KMS-11 (cell line): Measurements from ENCODE around the gene ZNF385D.

Experiments
- H2AFZ ChIP-seq: fragments of 200-600 bp; sonication (generic); 2 replicates; pipeline ENCODE4 v1.6.1; 2016; ENCODE audit warnings: antibody characterized with exemption, mixed run types, low read depth
- H3K27ac ChIP-seq: fragments of 200-600 bp; sonication (generic); 2 replicates; pipeline ENCODE4 v1.6.1; 2016; ENCODE audit warnings: mild to moderate bottlenecking, mixed run types
- H3K27me3 ChIP-seq: fragments of 200-600 bp; sonication (generic); 2 replicates; pipeline ENCODE4 v1.6.1; 2017; ENCODE audit warnings: mild to moderate bottlenecking, low read depth, mixed run types, moderate library complexity; ENCODE audit not compliant: insufficient read depth
- H3K36me3 ChIP-seq: fragments of 200-600 bp; sonication (generic); 2 replicates; pipeline ENCODE4 v1.6.1; 2017; ENCODE audit warnings: mild to moderate bottlenecking, mixed run types; ENCODE audit not compliant: insufficient read depth
- H3K4me1 ChIP-seq: fragments of 200-600 bp; sonication (generic); 2 replicates; pipeline ENCODE4 v1.6.1; 2016; ENCODE audit warnings: mild to moderate bottlenecking, low read depth, mixed run types; ENCODE audit not compliant: poor library complexity, severe bottlenecking
- H3K4me2 ChIP-seq: fragments of 200-600 bp; sonication (generic); 2 replicates; pipeline ENCODE4 v1.7.0; 2016; ENCODE audit warnings: mild to moderate bottlenecking, mixed run types
- H3K4me3 ChIP-seq: fragments of 200-600 bp; sonication (generic); IDR thresholded peaks from 2 replicates; pipeline ENCODE4 v1.6.1; 2017; ENCODE audit warnings: low read depth, low read length, mixed read lengths; ENCODE audit not compliant: insufficient read depth
- H3K79me2 ChIP-seq: fragments of 200-600 bp; sonication (generic); 2 replicates; pipeline ENCODE4 v1.6.1; 2016; ENCODE audit warnings: low read depth, mixed run types; ENCODE audit not compliant: insufficient read depth
- H3K9ac ChIP-seq: fragments of 200-600 bp; sonication (generic); 2 replicates; pipeline ENCODE4 v1.6.1; 2016; ENCODE audit warnings: mild to moderate bottlenecking, mixed run types
- H4K20me1 ChIP-seq: fragments of 200-600 bp; sonication (generic); 2 replicates; pipeline ENCODE4 v1.6.1; 2016; ENCODE audit warnings: mild to moderate bottlenecking, mixed run types; ENCODE audit not compliant: insufficient read depth
- TF ChIP-seq, protein P1 (sequence below): fragments of 200-600 bp; sonication (generic); conservative IDR thresholded peaks from 2 replicates; pipeline ENCODE4 v1.6.1; 2017; ENCODE audit warnings: low read depth, mild to moderate bottlenecking, antibody characterized with exemption, low read length, moderate library complexity, mixed read lengths

The ZNF385D gene

DNA sequence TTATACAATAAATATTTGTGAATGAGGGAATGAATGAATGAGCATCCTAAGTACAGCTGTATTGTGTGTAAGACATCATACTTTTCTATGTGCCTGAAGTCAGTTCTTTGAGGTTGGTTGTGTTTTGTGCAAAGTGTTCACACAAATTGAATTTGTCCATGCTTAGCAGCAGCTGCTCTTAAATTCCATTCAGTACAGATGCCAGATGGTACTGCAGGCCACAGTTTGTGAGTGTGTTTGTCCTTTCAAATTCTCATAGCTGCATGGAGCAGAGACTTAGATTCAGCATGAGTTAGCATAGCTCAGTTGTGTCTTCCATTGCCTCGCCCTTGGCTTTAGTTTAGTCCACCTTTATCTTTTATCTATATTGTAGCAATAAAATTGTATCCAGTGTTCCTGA is 3.8 kb upstream of the ZNF385D start:
- Histone ChIP-seq H3K27me3 (no peaks in the 10 kb centered on the region), H2AFZ (no peak overlapping the region)

DNA sequence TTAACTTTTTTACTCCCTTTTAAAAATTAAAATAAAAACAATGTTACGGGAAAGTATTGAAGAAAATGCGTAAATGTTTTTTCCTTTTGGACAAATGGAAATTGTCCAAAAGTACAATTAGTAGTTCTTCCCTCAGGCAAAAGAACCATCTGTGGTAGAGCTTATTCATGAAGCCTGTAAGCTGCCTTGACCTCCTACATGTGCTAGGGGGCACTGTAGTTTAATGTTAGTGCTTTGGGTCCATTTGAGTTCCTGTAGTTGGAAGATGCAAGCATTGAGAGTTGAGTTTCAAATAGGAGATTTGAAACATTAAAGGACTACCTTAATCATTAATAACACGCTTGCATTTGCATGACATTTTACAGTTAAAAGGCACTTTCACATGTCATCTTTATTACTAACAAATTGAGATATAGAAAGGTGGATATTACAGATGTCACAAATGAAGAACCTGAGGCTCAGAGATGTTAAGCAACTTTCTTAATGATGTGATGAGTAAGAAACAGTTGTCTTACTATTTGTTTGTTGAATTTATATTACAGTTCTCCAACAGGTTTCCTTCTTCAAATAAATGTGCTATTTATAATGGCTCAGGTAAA is 1.8 kb upstream of the ZNF385D start:
- H3K27ac ChIP-seq = no peak overlapping the region
- H3K27me3 ChIP-seq = no peaks in the 10 kb centered on the region
- H3K4me1 ChIP-seq = no peaks in the 10 kb centered on the region
- H3K79me2 ChIP-seq = no peaks in the 10 kb centered on the region
- H3K9ac ChIP-seq = no peak overlapping the region
- H4K20me1 ChIP-seq = no peaks in the 10 kb centered on the region
- no peak overlapping the region for H3K4me2 ChIP-seq
- no peak overlapping the region for H3K4me3 ChIP-seq
- H3K36me3 ChIP-seq = no peaks in the 10 kb centered on the region
- TF ChIP-seq, protein P1, sequence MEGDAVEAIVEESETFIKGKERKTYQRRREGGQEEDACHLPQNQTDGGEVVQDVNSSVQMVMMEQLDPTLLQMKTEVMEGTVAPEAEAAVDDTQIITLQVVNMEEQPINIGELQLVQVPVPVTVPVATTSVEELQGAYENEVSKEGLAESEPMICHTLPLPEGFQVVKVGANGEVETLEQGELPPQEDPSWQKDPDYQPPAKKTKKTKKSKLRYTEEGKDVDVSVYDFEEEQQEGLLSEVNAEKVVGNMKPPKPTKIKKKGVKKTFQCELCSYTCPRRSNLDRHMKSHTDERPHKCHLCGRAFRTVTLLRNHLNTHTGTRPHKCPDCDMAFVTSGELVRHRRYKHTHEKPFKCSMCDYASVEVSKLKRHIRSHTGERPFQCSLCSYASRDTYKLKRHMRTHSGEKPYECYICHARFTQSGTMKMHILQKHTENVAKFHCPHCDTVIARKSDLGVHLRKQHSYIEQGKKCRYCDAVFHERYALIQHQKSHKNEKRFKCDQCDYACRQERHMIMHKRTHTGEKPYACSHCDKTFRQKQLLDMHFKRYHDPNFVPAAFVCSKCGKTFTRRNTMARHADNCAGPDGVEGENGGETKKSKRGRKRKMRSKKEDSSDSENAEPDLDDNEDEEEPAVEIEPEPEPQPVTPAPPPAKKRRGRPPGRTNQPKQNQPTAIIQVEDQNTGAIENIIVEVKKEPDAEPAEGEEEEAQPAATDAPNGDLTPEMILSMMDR = no peak
- H2AFZ ChIP-seq = no peak overlapping the region

More for the DNA sequence above, 3.8 kb upstream of the ZNF385D start:
- Histone ChIP-seq H4K20me1 (no peaks in the 10 kb centered on the region), H3K4me1 (no peaks in the 10 kb centered on the region), H3K4me2 (no peak overlapping the region), H3K79me2 (no peaks in the 10 kb centered on the region), H3K27ac (no peak overlapping the region), H3K36me3 (no peaks in the 10 kb centered on the region), H3K4me3 (no peak overlapping the region), H3K9ac (no peak overlapping the region)
- TF ChIP-seq, protein P1 = no peak

DNA sequence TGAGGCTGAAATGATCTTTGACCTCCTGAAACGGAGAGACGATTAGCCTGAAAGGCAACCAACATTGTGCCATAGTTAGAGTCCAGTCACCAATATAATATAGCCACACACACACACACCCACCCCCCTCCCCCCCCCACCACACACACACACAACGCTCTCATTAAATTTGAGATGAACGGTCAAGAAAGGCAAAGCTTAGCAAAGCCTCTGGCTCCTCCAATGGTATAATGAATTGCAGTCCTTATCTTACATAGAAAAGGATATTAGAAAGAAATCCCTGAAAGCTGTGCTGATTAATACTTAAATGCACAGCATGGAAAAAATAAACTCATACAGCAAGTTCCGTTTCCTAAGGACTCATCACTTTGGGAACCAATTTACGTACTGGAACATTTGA is 876 bp upstream of the ZNF385D start:
- TF ChIP-seq, protein P1 = no peak
- H3K9ac ChIP-seq = no peak overlapping the region
- no peak overlapping the region for H3K4me3 ChIP-seq
- H3K4me2 ChIP-seq = no peak overlapping the region
- H4K20me1 ChIP-seq = no peaks in the 10 kb centered on the region
- H3K79me2 ChIP-seq = no peaks in the 10 kb centered on the region
- H3K4me1 ChIP-seq = no peaks in the 10 kb centered on the region
- H3K36me3 ChIP-seq = no peaks in the 10 kb centered on the region
- no peak overlapping the region for H3K27ac ChIP-seq
- no peak overlapping the region for H2AFZ ChIP-seq
- no peaks in the 10 kb centered on the region for H3K27me3 ChIP-seq

DNA sequence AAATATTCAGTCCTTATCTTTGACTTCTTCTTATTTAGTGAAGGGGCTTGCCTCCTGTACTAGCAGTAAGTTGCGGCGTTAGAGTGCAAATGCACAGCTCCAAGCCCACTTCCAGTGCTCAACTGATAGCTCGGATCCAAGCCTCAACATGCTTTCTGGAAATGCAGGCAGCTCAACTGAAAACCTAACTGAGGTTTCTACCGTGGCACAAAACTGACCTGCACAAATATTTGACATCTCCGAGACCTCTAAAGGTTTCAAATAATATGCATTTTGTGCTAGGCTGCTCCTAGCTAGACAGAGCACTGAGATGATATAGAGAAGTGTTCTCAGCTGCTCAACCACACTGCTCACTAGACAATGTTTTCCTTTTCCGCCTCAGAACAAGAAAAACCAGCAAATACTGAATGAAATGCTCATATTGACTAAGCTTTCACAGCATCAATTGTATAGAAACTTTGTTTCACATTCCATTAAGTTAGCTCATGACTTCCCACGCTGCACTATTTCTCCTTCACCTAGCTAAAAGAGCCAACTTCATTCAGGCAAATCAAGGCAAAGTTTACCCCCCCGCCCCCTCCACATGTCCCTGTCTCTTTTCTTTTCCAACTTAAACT is 822 bp downstream of the ZNF385D start:
- Histone ChIP-seq H3K27ac (no peak overlapping the region), H4K20me1 (no peaks in the 10 kb centered on the region), H2AFZ (no peak overlapping the region), H3K79me2 (no peaks in the 10 kb centered on the region), H3K4me3 (no peak overlapping the region), H3K9ac (no peak overlapping the region), H3K4me2 (no peak overlapping the region), H3K27me3 (no peaks in the 10 kb centered on the region), H3K36me3 (no peaks in the 10 kb centered on the region), H3K4me1 (no peaks in the 10 kb centered on the region)
- TF ChIP-seq, protein P1 = no peak
